Choroid plexus epithelial cell (primary cell): ENCODE measurements around the gene ATF7IP2.

ENCODE experiments used
- DNase-seq: peaks from one replicate; pipeline ENCODE4 v3.0.0-alpha.2; 2010; ENCODE audit warnings: low read depth
- H3K4me3 ChIP-seq: 2 replicates; pipeline ENCODE4 v1.5.1; 2011; ENCODE audit warnings: low read depth, mild to moderate bottlenecking, control low read depth, low read length, moderate library complexity
- TF ChIP-seq, protein P1 (sequence below): conservative IDR thresholded peaks from 2 replicates; pipeline ENCODE4 v1.5.1; 2011; ENCODE audit warnings: low read depth, mild to moderate bottlenecking, control low read depth, inconsistent platforms, low read length, moderate library complexity

ATF7IP2 gene

DNA sequence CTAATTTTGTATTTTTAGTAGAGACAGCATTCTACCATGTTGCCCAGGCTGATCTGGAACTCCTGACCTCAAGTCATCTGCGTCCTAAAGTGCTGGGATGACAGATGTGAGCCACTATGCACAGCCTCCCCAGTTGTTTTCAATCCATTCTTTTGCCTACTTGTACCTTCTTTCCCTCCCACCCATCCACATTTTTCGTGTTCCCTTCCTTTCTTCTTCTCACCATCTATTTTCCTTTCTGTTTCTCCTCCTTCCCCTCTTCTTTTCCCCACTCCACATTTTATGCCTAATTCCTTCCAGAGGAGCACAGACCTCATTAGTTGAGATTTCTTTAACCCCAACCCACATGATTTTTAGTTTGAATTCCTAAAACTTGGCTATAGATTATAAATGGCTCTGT lies 94.3 kb downstream of the ATF7IP2 start:
- H3K4me3 ChIP-seq = no peak overlapping the region
- TF ChIP-seq, protein P1, sequence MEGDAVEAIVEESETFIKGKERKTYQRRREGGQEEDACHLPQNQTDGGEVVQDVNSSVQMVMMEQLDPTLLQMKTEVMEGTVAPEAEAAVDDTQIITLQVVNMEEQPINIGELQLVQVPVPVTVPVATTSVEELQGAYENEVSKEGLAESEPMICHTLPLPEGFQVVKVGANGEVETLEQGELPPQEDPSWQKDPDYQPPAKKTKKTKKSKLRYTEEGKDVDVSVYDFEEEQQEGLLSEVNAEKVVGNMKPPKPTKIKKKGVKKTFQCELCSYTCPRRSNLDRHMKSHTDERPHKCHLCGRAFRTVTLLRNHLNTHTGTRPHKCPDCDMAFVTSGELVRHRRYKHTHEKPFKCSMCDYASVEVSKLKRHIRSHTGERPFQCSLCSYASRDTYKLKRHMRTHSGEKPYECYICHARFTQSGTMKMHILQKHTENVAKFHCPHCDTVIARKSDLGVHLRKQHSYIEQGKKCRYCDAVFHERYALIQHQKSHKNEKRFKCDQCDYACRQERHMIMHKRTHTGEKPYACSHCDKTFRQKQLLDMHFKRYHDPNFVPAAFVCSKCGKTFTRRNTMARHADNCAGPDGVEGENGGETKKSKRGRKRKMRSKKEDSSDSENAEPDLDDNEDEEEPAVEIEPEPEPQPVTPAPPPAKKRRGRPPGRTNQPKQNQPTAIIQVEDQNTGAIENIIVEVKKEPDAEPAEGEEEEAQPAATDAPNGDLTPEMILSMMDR = no peak
- DNase-seq = no peak

- DNase-seq = no peak
- TF ChIP-seq, protein P1 = no peak
- no peak overlapping the region for H3K4me3 ChIP-seq
Measured at GRCh38 chr16:10485159-10485558, 99.3 kb downstream of the ATF7IP2 start.

GRCh38 chr16:10485698-10486382 lies 100.0 kb downstream of the ATF7IP2 start:
- TF ChIP-seq, protein P1 = no peak

DNA sequence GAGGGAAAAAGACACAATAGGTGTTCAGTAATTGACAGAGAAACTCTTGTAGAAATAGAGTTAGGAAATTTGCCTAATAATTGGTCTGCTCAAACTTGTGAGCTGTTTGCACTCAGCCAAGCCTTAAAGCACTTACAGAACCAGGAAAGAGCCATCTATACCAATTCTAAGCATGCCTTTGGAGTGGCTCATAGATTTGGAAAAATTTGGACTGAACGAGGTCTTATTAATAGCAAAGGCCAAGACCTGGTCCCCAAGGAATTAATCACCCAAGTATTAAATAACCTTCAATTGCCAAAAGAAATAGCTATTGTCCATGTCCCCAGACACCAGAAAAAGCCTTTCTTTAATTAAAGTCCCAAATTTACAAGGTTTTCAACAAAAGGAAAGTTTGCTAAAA lies 104.3 kb downstream of the ATF7IP2 start:
- no peak overlapping the region for H3K4me3 ChIP-seq
- TF ChIP-seq, protein P1 = no peak
- DNase-seq = no peak

More at GRCh38 chr16:10485698-10486382, 100.0 kb downstream of the ATF7IP2 start:
- DNase-seq = no peak
- H3K4me3 ChIP-seq = no peak overlapping the region

- no peak overlapping the region for H3K4me3 ChIP-seq
- DNase-seq = no peak
- TF ChIP-seq, protein P1 = no peak
Measured at GRCh38 chr16:10493276-10493675, 107.4 kb downstream of the ATF7IP2 start.

DNA sequence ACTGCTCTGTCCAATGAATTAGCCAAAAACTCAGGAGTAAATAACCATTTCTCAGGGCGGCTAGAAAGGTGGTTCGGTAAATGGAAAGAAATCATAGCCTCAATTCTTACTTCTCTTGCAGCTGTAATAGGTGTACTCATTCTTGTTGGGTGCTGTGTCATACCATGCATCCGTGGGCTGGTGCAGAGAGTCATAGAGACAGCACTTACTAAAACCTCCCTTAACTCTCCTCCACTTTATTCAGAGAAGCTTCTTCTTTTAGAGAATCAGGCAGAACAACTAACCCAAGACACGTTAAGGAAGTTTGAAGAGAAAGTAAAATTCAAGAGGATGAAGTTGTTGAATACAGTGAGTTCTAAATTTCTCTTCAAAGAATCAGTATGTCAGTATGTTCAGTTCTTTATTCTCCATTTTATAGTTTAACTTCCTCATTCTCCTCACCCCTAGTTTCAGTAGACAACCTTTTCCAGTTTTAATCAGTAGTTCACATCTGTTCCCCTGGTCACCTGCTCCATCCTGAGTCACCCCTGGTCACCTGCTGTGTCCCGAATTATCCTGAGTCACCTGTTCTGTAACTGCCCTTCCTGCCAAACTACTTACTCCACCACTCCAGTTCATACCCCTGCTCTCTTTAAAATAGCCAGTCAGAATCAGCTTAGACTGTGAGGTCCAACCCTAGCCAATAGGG lies 108.6 kb downstream of the ATF7IP2 start:
- TF ChIP-seq, protein P1 = no peak
- no peak for DNase-seq
- no peak overlapping the region for H3K4me3 ChIP-seq

DNA sequence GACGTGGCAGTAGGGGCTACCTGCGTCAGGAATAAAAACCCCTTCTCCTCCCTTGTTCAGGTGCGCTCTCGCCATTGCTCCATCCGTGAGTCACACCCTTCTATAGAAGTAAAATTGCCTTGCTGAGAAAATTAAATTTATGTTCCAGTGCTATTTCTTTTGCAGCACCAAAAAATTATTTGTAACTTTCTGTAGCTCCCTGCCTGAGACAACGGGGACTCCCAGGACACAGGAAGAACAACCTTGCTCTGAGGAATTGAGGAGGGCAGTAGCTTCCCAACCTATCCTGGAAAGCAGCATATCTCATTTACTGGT lies 109.1 kb downstream of the ATF7IP2 start:
- H3K4me3 ChIP-seq = no peak overlapping the region
- DNase-seq = no peak
- TF ChIP-seq, protein P1 = no peak
